ENCODE data around the gene JMY. TPM values are rescaled to one million over a fixed set of nuclear protein-coding genes. Genes with fewer than 3 reads are reported as not detected.

JMY gene
- total RNA-seq, 4 donors from 2014 or later: 5.8 to 15.8 (median 8.9) TPM

GRCh38 chr5:79191457-79191856 is 44.5 kb upstream of the JMY start:
- Histone ChIP-seq H3K9me3 (no peaks in the 10 kb centered on the region), H3K4me3 (no peak overlapping the region), H3K36me3 (no peaks in the 10 kb centered on the region), H3K27ac (no peak overlapping the region), H3K27me3 (no peaks in the 10 kb centered on the region), H3K4me1 (peaks cover 0 to 10% (median 7%) of the 10 kb centered on the region in 3 donors)
- TF ChIP-seq CTCF (IDR thresholded peaks at IDR 0.05): no peak
- no peak for TF ChIP-seq POLR2A (IDR thresholded peaks at IDR 0.05)
- DNase-seq: no peak
- 85 to 91% methylated on average over 6 of the region's 6 CpGs for WGBS, 2 donors
- intact Hi-C loops (cut with DNase I): no loop called here

- intact Hi-C loops (cut with DNase I): no loop called here
- no peak for DNase-seq
- H3K36me3 ChIP-seq: no peaks in the 10 kb centered on the region
- H3K27ac ChIP-seq: no peak overlapping the region
- no peak for TF ChIP-seq POLR2A (IDR thresholded peaks at IDR 0.05)
- no peak for TF ChIP-seq CTCF (IDR thresholded peaks at IDR 0.05)
- H3K4me3 ChIP-seq: no peak overlapping the region
- no peaks in the 10 kb centered on the region for H3K9me3 ChIP-seq
- 32 to 57% methylated on average over 4 of the region's 4 CpGs for WGBS, 2 donors
- peaks cover 0 to 10% (median 7%) of the 10 kb centered on the region in 3 donors for H3K4me1 ChIP-seq
- no peaks in the 10 kb centered on the region for H3K27me3 ChIP-seq
These were observed 42.3 kb upstream of the JMY start for GRCh38 chr5:79193643-79194042.

- DNase-seq: no peak
- Histone ChIP-seq H3K27me3 (no peaks in the 10 kb centered on the region), H3K4me1 (no peaks in the 10 kb centered on the region), H3K36me3 (no peaks in the 10 kb centered on the region), H3K4me3 (no peak overlapping the region), H3K9me3 (no peaks in the 10 kb centered on the region), H3K27ac (no peak overlapping the region)
- intact Hi-C loops (cut with DNase I): no loop called here
- 46 to 51% methylated on average over 3 of the region's 3 CpGs for WGBS, 2 donors
- TF ChIP-seq CTCF (IDR thresholded peaks at IDR 0.05): peak in 4 of 6 experiments; percentile 7 to 45 (median 26)
- no peak for TF ChIP-seq POLR2A (IDR thresholded peaks at IDR 0.05)
These were observed 35.3 kb upstream of the JMY start for GRCh38 chr5:79200573-79201183.

- Histone ChIP-seq H3K27ac (no peak overlapping the region), H3K36me3 (no peaks in the 10 kb centered on the region), H3K4me3 (no peak overlapping the region), H3K4me1 (no peaks in the 10 kb centered on the region), H3K9me3 (no peaks in the 10 kb centered on the region), H3K27me3 (no peaks in the 10 kb centered on the region)
- DNase-seq: no peak
- TF ChIP-seq CTCF (IDR thresholded peaks at IDR 0.05) (no peak), POLR2A (IDR thresholded peaks at IDR 0.05) (no peak)
- intact Hi-C loops (cut with DNase I): no loop called here
- 70 to 77% methylated on average over 4 of the region's 4 CpGs for WGBS, 2 donors
These were observed 34.7 kb upstream of the JMY start for GRCh38 chr5:79201206-79201605.

- H3K4me1 ChIP-seq: no peaks in the 10 kb centered on the region
- no peak for DNase-seq
- no peaks in the 10 kb centered on the region for H3K27me3 ChIP-seq
- no peak for TF ChIP-seq CTCF (IDR thresholded peaks at IDR 0.05)
- TF ChIP-seq POLR2A (IDR thresholded peaks at IDR 0.05): no peak
- intact Hi-C loops (cut with DNase I): no loop called here
- H3K27ac ChIP-seq: no peak overlapping the region
- H3K4me3 ChIP-seq: no peak overlapping the region
- H3K9me3 ChIP-seq: no peaks in the 10 kb centered on the region
- H3K36me3 ChIP-seq: no peaks in the 10 kb centered on the region
These were observed 33.9 kb upstream of the JMY start for GRCh38 chr5:79202076-79202475.

Measured in esophagus squamous epithelium (tissue), 5 donors.